Central memory CD4-positive, alpha-beta T cell (primary cell): ENCODE results near the gene KRTAP10-11.
"Not testable (repeated sequence)": the region's sequence is repeated elsewhere in the genome, so short reads cannot be mapped to it uniquely, and the experiment has no call there.

ENCODE experiments used
- DNase-seq: peaks from one replicate; pipeline ENCODE4 v3.0.0; 2022

Gene KRTAP10-11

GRCh38 chr21:44667612-44668011 is 21.4 kb downstream of the KRTAP10-11 start:
- no peak for DNase-seq

- no peak for DNase-seq
Measured at GRCh38 chr21:44670642-44671432, 24.6 kb downstream of the KRTAP10-11 start.

GRCh38 chr21:44671911-44672310 is 25.7 kb downstream of the KRTAP10-11 start:
- no peak for DNase-seq

- no peak for DNase-seq
Measured at GRCh38 chr21:44677881-44678280, 31.7 kb downstream of the KRTAP10-11 start.

GRCh38 chr21:44681152-44681551 is 34.9 kb downstream of the KRTAP10-11 start:
- no peak for DNase-seq

GRCh38 chr21:44681861-44682579 is 35.8 kb downstream of the KRTAP10-11 start, which contains the start of gene KRTAP12-1:
Gene KRTAP12-1 (minus strand): TSS chr21:44682163. CDS start chr21:44682123, 40 bp downstream.
- no peak for DNase-seq

- DNase-seq: no peak
Measured at GRCh38 chr21:44682580-44683151, 36.5 kb downstream of the KRTAP10-11 start.

- no peak for DNase-seq
Measured at GRCh38 chr21:44684077-44684476, 37.9 kb downstream of the KRTAP10-11 start.

GRCh38 chr21:44684483-44684882 is 38.3 kb downstream of the KRTAP10-11 start:
- DNase-seq: no peak

- DNase-seq: not testable (repeated sequence)
Measured at GRCh38 chr21:44685050-44685449, 38.8 kb downstream of the KRTAP10-11 start.

GRCh38 chr21:44686000-44686781 is 40.0 kb downstream of the KRTAP10-11 start:
- DNase-seq: no peak

- no peak for DNase-seq
Measured at GRCh38 chr21:44686843-44687561, 40.8 kb downstream of the KRTAP10-11 start.

- no peak for DNase-seq
Measured at GRCh38 chr21:44687671-44688070, 41.5 kb downstream of the KRTAP10-11 start.

- DNase-seq: not testable (repeated sequence)
Measured at GRCh38 chr21:44689740-44690139, 43.5 kb downstream of the KRTAP10-11 start.

GRCh38 chr21:44691686-44692085 is 45.5 kb downstream of the KRTAP10-11 start:
- no peak for DNase-seq

GRCh38 chr21:44692798-44693512 is 46.7 kb downstream of the KRTAP10-11 start:
- no peak for DNase-seq

GRCh38 chr21:44694776-44695175 is 48.6 kb downstream of the KRTAP10-11 start:
- no peak for DNase-seq

- no peak for DNase-seq
Measured at GRCh38 chr21:44695184-44695583, 49.0 kb downstream of the KRTAP10-11 start.

GRCh38 chr21:44695641-44696040 is 49.4 kb downstream of the KRTAP10-11 start:
- no peak for DNase-seq

- no peak for DNase-seq
Measured at GRCh38 chr21:44696572-44696971, 50.4 kb downstream of the KRTAP10-11 start.
